NCI-H2227 treated with DMSO at 0.1 percent for 48 hours (cell line): ENCODE data around the gene DNAAF3.
A peak's percentile ranks its signal among the peaks of the same experiment; 100 is the strongest.
"Not testable (repeated sequence)": the region's sequence is repeated elsewhere in the genome, so short reads cannot be mapped to it uniquely, and the experiment has no call there.

Experiments used
- DNase-seq: peaks from one replicate; lab custom pipeline; 2025; lab: John Stamatoyannopoulos, UW

DNAAF3 gene

GRCh38 chr19:55175117-55175867, 8.9 kb upstream of the DNAAF3 start:
- peak; percentile 89 for DNase-seq

GRCh38 chr19:55174425-55175116, 8.2 kb upstream of the DNAAF3 start:
- DNase-seq = peak; percentile 90

DNA sequence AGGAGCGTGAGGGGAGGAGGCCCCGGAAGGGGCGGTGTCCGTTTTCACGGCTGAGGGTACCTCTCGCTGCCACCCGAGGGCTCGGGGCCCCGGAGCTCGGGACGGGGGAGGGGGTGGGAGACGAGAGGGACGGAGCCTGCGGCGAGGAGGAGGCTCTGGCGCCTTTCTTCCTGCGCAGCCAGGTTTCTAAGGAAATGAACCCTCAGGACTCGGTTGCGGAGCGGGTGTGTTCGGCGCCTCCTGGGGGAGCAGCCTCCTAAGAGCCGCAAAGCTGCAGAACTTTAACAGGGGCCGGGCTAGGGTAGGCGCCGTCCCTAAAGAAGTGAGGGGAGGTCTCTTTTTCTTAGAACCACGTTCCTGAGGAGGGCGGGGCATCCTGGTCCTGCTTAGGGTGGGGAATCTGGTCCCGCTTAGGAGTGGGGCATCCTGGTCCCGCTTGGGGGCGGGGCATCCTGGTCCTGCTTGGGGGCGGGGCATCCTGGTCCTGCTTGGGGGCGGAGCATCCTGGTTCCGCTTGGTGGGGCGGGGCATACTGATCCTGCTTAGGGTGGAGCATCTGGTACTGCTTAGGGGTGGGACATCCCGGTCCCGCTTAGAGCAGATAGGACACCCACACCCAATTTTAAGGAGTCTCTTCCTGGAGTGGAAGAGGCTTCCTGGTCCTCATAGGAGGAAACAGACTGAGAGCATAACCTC, 7.4 kb upstream of the DNAAF3 start:
- DNase-seq = peak; percentile 97

DNA sequence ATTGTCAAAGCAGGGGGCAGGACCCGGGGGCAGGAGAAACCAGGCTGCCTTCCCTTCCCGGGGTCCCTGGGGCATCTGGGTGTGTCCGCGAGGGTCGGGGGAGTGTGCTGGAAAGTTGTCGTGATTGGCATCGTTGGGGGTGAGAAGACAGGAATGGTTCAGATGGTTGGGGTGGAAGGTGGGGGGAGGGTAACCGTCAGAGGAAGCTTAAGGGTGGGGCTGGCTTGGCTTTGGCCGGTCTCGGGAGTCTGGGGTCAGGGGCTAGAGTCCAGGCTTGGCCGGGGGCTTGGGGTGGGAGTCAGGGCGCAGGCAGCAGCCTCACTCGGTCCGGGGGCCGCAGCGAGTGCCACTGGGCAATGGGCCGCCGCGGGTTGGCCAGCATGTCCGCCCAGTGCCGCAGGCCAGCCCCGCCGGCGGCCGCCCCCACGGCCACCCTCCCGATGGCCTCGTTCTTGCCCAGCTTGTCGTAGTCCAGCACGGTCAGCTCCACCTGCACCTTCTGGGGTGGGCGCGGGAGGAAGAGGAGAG, 6.8 kb upstream of the DNAAF3 start:
- DNase-seq = no peak

DNA sequence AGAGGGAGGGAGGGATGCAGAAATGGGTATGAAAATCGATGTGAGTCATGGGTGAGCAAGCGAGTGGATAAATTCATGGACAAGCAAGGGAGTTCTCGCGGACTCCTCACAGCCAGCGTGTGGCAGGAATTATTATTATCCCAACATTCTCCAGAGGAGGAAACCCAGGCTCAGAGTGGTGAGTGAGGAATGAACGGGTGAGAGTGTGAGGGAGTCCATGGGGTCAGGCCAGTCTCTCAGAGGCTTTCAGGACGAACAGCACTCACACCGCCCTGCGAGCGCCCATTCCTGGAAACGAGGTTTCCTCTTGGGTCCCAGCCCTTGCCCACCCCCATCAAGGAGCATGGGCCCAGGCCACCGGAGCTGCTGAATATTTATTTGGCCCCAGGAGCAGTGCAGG, 6.3 kb upstream of the DNAAF3 start:
- DNase-seq = peak; percentile 45

DNA sequence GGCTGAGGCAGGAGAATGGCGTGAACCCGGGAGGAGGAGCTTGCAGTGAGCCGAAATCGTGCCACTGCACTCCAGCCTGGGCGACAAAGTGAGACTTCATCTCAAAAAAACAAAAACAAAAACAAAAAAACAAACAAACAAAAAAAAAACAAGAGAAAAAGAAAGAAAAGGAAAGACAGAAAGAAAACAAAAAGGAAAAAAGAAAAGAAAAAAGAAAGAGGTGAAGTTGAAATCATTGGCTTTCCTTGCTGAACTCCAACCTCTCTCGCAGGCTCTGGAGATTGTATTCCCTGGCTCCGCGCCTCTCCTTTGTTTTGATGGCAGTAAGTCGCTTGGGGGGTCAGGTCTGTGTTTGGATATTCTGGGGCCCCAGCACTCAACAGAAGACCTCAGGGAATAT, 5.9 kb upstream of the DNAAF3 start:
- not testable (repeated sequence) for DNase-seq

DNA sequence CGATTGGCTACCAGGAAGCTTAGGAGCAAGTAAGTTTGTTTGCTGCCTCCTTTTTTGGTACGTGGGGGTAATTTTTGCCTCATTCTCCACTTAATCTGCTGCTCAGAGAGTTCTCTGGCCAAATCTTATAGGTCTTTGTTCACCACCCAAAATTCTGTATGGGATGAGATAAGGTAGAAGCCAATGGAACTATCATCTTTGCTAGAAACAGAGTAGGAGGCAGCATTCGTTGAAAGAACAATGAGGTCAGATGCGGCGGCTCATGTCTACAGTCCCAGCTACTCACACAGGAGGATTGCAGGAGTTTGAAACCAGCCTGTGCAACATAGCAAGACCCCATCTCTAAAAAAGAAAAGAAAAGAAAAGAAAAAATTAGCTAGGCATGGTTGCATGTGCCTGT, 5.0 kb upstream of the DNAAF3 start:
- DNase-seq = no peak

DNA sequence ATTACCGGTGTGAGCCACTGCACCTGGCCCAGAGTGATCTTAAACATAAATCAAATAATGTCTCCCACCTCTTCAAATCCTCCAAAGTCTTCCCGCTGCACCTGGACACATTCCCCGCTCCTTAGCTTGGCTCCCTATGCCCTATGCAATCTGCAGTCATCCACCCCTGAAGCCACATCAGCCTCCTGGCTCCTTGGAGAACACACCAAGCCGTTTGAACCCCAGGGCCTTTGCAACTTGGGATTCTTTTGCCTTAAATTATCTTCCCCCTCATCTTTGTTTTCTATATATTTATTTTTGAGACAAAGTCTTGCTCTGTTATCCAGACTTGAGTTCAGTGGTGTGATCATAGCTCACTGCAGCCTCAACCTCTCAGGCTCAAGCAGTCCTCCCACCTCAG, 2.7 kb upstream of the DNAAF3 start:
- DNase-seq = no peak

DNA sequence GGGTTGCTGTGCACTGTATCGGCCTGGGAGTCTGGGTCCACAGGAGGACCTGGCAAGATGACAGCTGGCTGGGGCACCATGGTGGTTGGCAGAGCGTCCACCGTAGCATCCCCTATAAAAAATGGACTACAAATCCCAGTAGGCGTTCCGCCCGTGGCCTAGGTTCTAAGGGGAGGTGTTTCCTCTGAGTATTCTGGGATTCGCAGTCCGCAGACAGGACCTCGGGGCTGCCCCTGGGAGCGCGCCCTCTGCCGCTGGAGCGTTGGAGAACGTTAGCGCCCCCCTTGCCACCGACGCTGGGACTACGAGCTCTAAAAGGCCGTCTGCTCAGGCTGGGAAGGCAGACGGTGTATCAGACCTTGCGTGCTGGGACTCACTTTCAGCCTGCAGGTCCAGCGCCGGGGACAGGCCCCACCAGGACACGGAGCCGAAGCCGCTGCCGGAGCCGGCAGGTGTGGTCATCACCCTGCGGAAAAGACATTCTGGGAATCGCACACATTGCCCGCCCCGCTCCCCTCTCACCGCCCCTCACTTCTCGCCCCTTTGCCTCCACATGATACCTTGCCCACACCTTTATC, 372 bp downstream of the DNAAF3 start:
- peak; percentile 98 for DNase-seq

GRCh38 chr19:55161571-55162322, 4.7 kb downstream of the DNAAF3 start:
- DNase-seq = no peak

GRCh38 chr19:55160986-55161365, 5.4 kb downstream of the DNAAF3 start:
- DNase-seq = no peak

DNA sequence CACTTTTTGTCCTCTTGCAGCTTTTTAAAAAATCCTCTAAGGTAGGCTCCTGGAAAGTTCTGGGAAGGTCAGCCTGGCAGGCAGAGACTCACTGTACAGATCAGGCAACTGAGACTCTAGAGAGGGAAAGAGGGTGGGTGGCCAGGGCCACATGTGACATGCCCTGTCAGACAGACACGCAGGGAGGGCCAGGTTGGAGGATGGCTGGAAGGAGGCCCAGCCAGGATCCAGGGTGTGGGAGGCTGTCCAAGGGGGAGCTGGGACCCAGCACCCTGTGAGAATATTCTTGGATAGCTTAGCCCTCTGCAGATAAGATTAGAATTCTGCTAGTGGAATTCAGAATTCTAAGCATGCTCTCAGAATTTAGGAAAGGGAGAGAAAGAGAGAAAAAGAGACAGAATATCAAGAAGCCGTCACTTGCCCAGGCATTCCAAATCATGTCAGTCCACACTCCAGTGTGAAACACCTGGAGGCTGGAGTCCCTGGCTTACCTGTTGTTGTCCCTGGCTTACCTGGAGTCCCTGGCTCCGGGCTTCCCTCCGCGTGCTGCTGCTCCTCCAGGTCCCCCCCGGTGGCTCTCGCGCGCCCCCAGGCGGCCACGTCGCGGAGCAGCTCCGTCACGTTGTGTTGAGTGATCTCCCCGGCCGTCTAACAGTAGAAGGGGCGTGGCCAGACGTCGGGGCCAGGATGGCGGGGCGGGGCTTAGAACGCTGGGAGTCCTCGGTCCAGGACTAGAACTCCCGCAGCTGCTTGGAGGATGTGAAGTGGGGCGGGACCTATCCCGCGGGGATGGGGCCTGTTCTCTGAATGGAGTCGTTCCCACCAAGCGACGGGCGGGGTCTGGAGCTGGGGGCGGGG, 6.1 kb downstream of the DNAAF3 start:
- DNase-seq = peak; percentile 96

DNA sequence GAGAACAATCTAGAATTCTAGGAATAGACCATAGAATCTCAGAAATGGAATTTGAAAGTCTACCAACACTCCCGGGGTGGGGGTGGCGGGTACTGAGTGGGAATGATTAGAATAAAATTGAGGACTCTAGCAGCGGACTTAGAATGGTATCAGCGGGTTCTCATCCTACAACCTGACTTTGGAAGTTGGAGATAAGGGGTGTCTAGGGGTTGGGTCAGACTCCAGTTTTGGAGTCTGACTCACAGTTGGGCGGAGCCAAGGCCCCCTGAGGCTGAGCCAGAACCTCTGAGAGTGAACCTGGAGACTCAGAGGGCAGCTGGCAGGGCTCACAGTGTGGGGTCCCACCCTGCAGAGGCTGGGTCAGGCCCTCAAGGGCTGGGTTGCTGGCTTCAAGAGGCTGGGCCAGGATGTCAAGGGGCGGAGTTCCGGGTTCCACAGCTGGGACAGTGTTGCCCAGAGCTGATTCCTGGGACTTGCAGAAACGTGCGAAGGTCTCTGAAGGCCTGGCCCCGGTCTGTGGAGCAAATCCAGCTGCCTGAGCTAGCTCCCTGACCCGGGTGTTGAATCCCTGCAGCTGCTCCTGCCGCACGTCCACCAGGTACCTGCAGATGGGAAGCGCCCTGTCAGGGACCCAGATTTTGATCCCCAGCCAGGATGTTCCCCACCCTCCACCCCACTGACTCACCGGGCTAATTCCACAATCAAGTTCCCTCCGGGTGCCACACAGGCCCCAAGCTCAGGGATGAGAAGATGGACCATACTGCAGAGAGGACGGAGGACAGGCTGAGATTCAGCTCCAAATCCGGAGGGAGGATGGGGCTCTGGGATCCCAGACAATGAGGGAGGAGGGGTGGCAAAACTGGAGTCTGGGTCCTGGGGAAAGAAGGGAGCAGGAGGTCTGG, 7.3 kb downstream of the DNAAF3 start:
- DNase-seq = no peak

- DNase-seq = no peak
Measured at GRCh38 chr19:55158423-55158822, 8.0 kb downstream of the DNAAF3 start.

- no peak for DNase-seq
Measured at GRCh38 chr19:55157064-55157908, 9.1 kb downstream of the DNAAF3 start, which contains the start of gene TNNI3. Gene TNNI3 (minus strand): TSS chr19:55157732. CDS start chr19:55157589, 143 bp downstream.

- DNase-seq = peak; percentile 98
Measured at GRCh38 chr19:55156202-55157063, 10.0 kb downstream of the DNAAF3 start.

- DNase-seq = not testable (repeated sequence)
Measured at GRCh38 chr19:55155784-55156183, 10.6 kb downstream of the DNAAF3 start.
